Epithelial cell of esophagus (primary cell): ENCODE measurements around the gene GRIA4.

Experiments
- DNase-seq: peaks from one replicate; pipeline ENCODE4 v3.0.0; 2010; ENCODE audit warnings: low read depth
- H3K4me3 ChIP-seq: 2 replicates; pipeline ENCODE4 v1.5.1; 2011; ENCODE audit warnings: mild to moderate bottlenecking, low read length, control low read depth
- CTCF ChIP-seq: IDR thresholded peaks from 2 replicates; pipeline ENCODE4 v1.5.1; 2011; ENCODE audit warnings: low read depth, mild to moderate bottlenecking, low read length, control low read depth, inconsistent platforms; ENCODE audit not compliant: insufficient read depth; ENCODE audit errors: missing control alignments

The GRIA4 gene

GRCh38 chr11:105793092-105793491, 183.2 kb downstream of the GRIA4 start:
- no peak for TF ChIP-seq CTCF
- no peak for DNase-seq
- no peak overlapping the region for H3K4me3 ChIP-seq

GRCh38 chr11:105799263-105799662, 189.4 kb downstream of the GRIA4 start:
- DNase-seq = peak; percentile 18
- TF ChIP-seq CTCF = no peak
- no peak overlapping the region for H3K4me3 ChIP-seq

- DNase-seq = no peak
- H3K4me3 ChIP-seq = no peak overlapping the region
- no peak for TF ChIP-seq CTCF
These were observed 190.0 kb downstream of the GRIA4 start for GRCh38 chr11:105799728-105800462.

GRCh38 chr11:105802390-105802789, 192.5 kb downstream of the GRIA4 start:
- TF ChIP-seq CTCF = no peak
- H3K4me3 ChIP-seq = no peak overlapping the region
- DNase-seq = no peak

- no peak for DNase-seq
- no peak overlapping the region for H3K4me3 ChIP-seq
- TF ChIP-seq CTCF = no peak
These were observed 201.4 kb downstream of the GRIA4 start for GRCh38 chr11:105811242-105811641.

GRCh38 chr11:105821372-105821771, 211.5 kb downstream of the GRIA4 start:
- TF ChIP-seq CTCF = no peak
- no peak overlapping the region for H3K4me3 ChIP-seq
- no peak for DNase-seq

GRCh38 chr11:105821781-105822180, 211.9 kb downstream of the GRIA4 start:
- TF ChIP-seq CTCF = no peak
- DNase-seq = no peak
- no peak overlapping the region for H3K4me3 ChIP-seq
